Keratinocyte (primary cell): Measurements from ENCODE around the gene SLC25A34. TPM values are rescaled to one million over a fixed set of nuclear protein-coding genes. Genes with fewer than 3 reads are reported as not detected.

Experiments
- DNase-seq: peaks from one replicate; pipeline ENCODE4 v3.0.0-alpha.2; 2011; ENCODE audit warnings: low read depth, missing footprints, low spot score
- FAIRE-seq: peaks from 2 replicates; lab custom pipeline; 2011; peaks lifted over from hg19 to GRCh38; lab: Jason Lieb, UNC
- H2AFZ ChIP-seq: 2 replicates; pipeline ENCODE4 v1.6.0; 2012; ENCODE audit warnings: low read length, control low read depth, inconsistent platforms; ENCODE audit not compliant: control insufficient read depth
- H3K27ac ChIP-seq: 2 replicates; pipeline ENCODE4 v1.5.1; 2011; ENCODE audit warnings: low read length; ENCODE audit not compliant: control insufficient read depth, insufficient read depth
- H3K27me3 ChIP-seq: 3 replicates; pipeline ENCODE4 v1.6.0; 2011; ENCODE audit warnings: low read length; ENCODE audit not compliant: control insufficient read depth, insufficient read depth; ENCODE audit errors: extremely low read depth
- H3K36me3 ChIP-seq, 2 experiments: 2 replicates in 1 of 2; 3 replicates in 1 of 2; pipeline ENCODE4 v1.5.1; 2011; ENCODE audit warnings: low read length in 2 of 2, mild to moderate bottlenecking in 1 of 2; ENCODE audit not compliant: control insufficient read depth in 2 of 2, insufficient read depth in 2 of 2; ENCODE audit errors: extremely low read depth in 1 of 2
- H3K4me1 ChIP-seq: 3 replicates; pipeline ENCODE4 v1.5.1; 2011; ENCODE audit warnings: low read length; ENCODE audit not compliant: control insufficient read depth, insufficient read depth; ENCODE audit errors: extremely low read depth
- H3K4me2 ChIP-seq: 3 replicates; pipeline ENCODE4 v1.6.0; 2011; ENCODE audit warnings: low read depth, low read length; ENCODE audit not compliant: control insufficient read depth, insufficient read depth; ENCODE audit errors: extremely low read depth
- H3K4me3 ChIP-seq, 3 experiments: fragments of 200-600 bp in 1 of 3; sonication (generic) in 1 of 3; 2 replicates in 2 of 3; 3 replicates in 1 of 3; pipeline ENCODE4 v1.5.1; 2011 to 2016; ENCODE audit warnings: low read length in 3 of 3, mild to moderate bottlenecking in 3 of 3, control low read depth in 2 of 3, inconsistent platforms in 1 of 3, low read depth in 1 of 3, mixed read lengths in 1 of 3, mixed run types in 1 of 3, moderate library complexity in 1 of 3; ENCODE audit not compliant: control insufficient read depth in 2 of 3, insufficient read depth in 2 of 3; ENCODE audit errors: extremely low read depth in 1 of 3
- H3K79me2 ChIP-seq: 2 replicates; pipeline ENCODE4 v1.6.0; 2012; ENCODE audit warnings: low read length; ENCODE audit not compliant: control insufficient read depth, insufficient read depth
- H3K9ac ChIP-seq: 3 replicates; pipeline ENCODE4 v1.6.0; 2011; ENCODE audit warnings: low read length; ENCODE audit not compliant: control insufficient read depth, insufficient read depth; ENCODE audit errors: extremely low read depth
- H3K9me1 ChIP-seq: 3 replicates; pipeline ENCODE4 v1.6.0; 2011; ENCODE audit warnings: low read length; ENCODE audit not compliant: control insufficient read depth, insufficient read depth; ENCODE audit errors: extremely low read depth
- H3K9me3 ChIP-seq: 2 replicates; pipeline ENCODE4 v1.5.1; 2012; ENCODE audit warnings: low read depth, low read length; ENCODE audit not compliant: control insufficient read depth
- H4K20me1 ChIP-seq: 3 replicates; pipeline ENCODE4 v1.6.0; 2011; ENCODE audit warnings: low read length; ENCODE audit not compliant: control insufficient read depth, insufficient read depth; ENCODE audit errors: extremely low read depth
- CTCF ChIP-seq, 3 experiments: IDR thresholded peaks in 1 of 3; conservative IDR thresholded peaks in 1 of 3; optimal IDR thresholded peaks in 1 of 3; 2 replicates in 2 of 3; 3 replicates in 1 of 3; pipeline versions ENCODE3 to v1.5.1; 2011; ENCODE audit warnings: low read length in 3 of 3, mild to moderate bottlenecking in 3 of 3, moderate library complexity in 2 of 3, control low read depth in 1 of 3, inconsistent platforms in 1 of 3; ENCODE audit not compliant: insufficient read depth in 2 of 3; ENCODE audit errors: extremely low read depth in 1 of 3
- EZH2 ChIP-seq: IDR thresholded peaks from one replicate; pipeline ENCODE4 v1.6.1; 2012; ENCODE audit warnings: inconsistent platforms, mild to moderate bottlenecking, low read length, moderate library complexity
- dilution Hi-C: fragments of 300-500 bp; cut with MboI; formaldehyde crosslinking; loops from one replicate; pipeline ENCODE4 v1.7.0; 2020; ENCODE audit warnings: low sequenced_read_pairs; ENCODE audit not compliant: extremely low pct_ligation_motif_present
- polyA plus RNA-seq, 5 experiments: library from polyadenylated mRNA; depleted of rRNA in 3 of 5; stranded (reverse) in 3 of 5; stranded (forward) in 1 of 5; unstranded in 1 of 5; fragments of >200 nt; gene quantifications; 1 replicate in 1 of 5; 2 replicates in 3 of 5; 3 replicates in 1 of 5; pipeline versions ENCODE4 v1.2.1 to v1.2.3, GENCODE V29; 2011 to 2012; ENCODE audit warnings: missing spikeins in 2 of 5, low read depth in 1 of 5, low replicate concordance in 1 of 5

Gene SLC25A34
- polyA plus RNA-seq, 1 donor (not counting 4 experiments of a cell fraction or from before 2014, with no cell fraction given) = 0.46 TPM

- FAIRE-seq (no peak), DNase-seq (no peak)
- Histone ChIP-seq H3K4me1 (no peaks in the 10 kb centered on the region), H3K4me3 (no peak overlapping the region), H3K9me1 (no peaks in the 10 kb centered on the region), H3K27me3 (no peaks in the 10 kb centered on the region), H3K27ac (no peak overlapping the region), H3K36me3 (peaks cover 46 to 58% of the 10 kb centered on the region in 2 experiments), H3K4me2 (no peak overlapping the region), H3K79me2 (no peaks in the 10 kb centered on the region), H4K20me1 (no peaks in the 10 kb centered on the region), H2AFZ (no peak overlapping the region), H3K9me3 (no peaks in the 10 kb centered on the region), H3K9ac (no peak overlapping the region)
- TF ChIP-seq EZH2 (no peak), CTCF (optimal IDR thresholded peaks at IDR 0.05 in 1 of 3, IDR thresholded peaks at IDR 0.05 in 1 of 3, conservative IDR thresholded peaks at IDR 0.05 in 1 of 3; ENCODE audit: extremely low read depth in 1 of 3, insufficient read depth in 2 of 3, low read length in 3 of 3) (no peak)
- dilution Hi-C loops = no loop called here
Observed at GRCh38 chr1:15728937-15729657, 7.0 kb upstream of the SLC25A34 start.

DNA sequence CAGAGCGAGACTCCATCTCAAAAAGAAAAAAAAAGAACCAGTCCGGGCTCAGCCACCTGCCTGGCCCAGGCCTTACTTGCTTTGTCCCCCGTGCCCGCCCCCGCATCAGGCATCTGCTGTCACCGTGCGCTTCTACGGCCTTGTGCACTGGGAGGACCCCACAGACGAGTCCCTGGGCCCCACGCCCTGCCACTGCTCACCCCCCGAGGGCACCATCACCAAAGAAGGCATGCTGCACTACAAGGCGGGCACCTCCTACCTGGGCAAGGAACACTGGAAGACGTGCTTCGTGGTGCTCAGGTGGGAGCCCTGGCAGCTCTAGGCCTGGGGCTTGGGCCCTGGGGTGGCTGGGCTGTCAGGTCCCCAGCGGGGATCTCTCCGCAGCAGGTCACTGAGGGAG lies 5.6 kb upstream of the SLC25A34 start:
- TF ChIP-seq CTCF (optimal IDR thresholded peaks at IDR 0.05 in 1 of 3, IDR thresholded peaks at IDR 0.05 in 1 of 3, conservative IDR thresholded peaks at IDR 0.05 in 1 of 3; ENCODE audit: extremely low read depth in 1 of 3, insufficient read depth in 2 of 3, low read length in 3 of 3) (no peak), EZH2 (no peak)
- Histone ChIP-seq H2AFZ (no peak overlapping the region), H3K4me2 (no peak overlapping the region), H4K20me1 (no peaks in the 10 kb centered on the region), H3K4me1 (peaks cover 4% of the 10 kb centered on the region), H3K36me3 (peaks cover 49 to 58% of the 10 kb centered on the region in 2 experiments), H3K27me3 (no peaks in the 10 kb centered on the region), H3K9me1 (no peaks in the 10 kb centered on the region), H3K4me3 (no peak overlapping the region), H3K9me3 (no peaks in the 10 kb centered on the region), H3K9ac (no peak overlapping the region), H3K79me2 (no peaks in the 10 kb centered on the region), H3K27ac (no peak overlapping the region)
- DNase-seq = no peak
- dilution Hi-C loops = no loop called here
- no peak for FAIRE-seq
